DOHH2 (cell line): ENCODE results near the gene CAPN11.

Experiments
- H3F3A ChIP-seq: fragments of 200-600 bp; sonication (generic), shearing (Covaris generic); 2 replicates; pipeline ENCODE4 v1.6.0; 2016; ENCODE audit warnings: antibody characterized with exemption, mild to moderate bottlenecking; ENCODE audit not compliant: control insufficient read depth, insufficient read depth
- H3K27ac ChIP-seq: fragments of 200-600 bp; sonication (generic); 2 replicates; pipeline ENCODE4 v1.5.1; 2014; ENCODE audit warnings: low read depth, mild to moderate bottlenecking, low read length, moderate library complexity
- H3K27me3 ChIP-seq: fragments of 200-600 bp; sonication (generic); 2 replicates; pipeline ENCODE4 v1.6.1; 2014; ENCODE audit warnings: mild to moderate bottlenecking, low read length, mixed read lengths; ENCODE audit not compliant: control insufficient read depth
- H3K36me3 ChIP-seq: fragments of 200-600 bp; sonication (generic); 2 replicates; pipeline ENCODE4 v1.6.1; 2014; ENCODE audit warnings: mild to moderate bottlenecking, low read length, moderate library complexity, mixed read lengths; ENCODE audit not compliant: control insufficient read depth
- H3K4me1 ChIP-seq: fragments of 200-600 bp; sonication (generic); 2 replicates; pipeline ENCODE4 v1.6.1; 2014; ENCODE audit warnings: mild to moderate bottlenecking, low read length, mixed read lengths; ENCODE audit not compliant: control insufficient read depth
- H3K4me2 ChIP-seq: fragments of 200-600 bp; sonication (generic); 2 replicates; pipeline ENCODE4 v1.6.0; 2014; ENCODE audit warnings: mild to moderate bottlenecking, low read length, moderate library complexity
- H3K4me3 ChIP-seq: fragments of 200-600 bp; sonication (generic); 2 replicates; pipeline ENCODE4 v1.5.1; 2014; ENCODE audit warnings: mild to moderate bottlenecking, low read length, mixed read lengths
- H3K79me2 ChIP-seq: fragments of 200-600 bp; sonication (generic); 2 replicates; pipeline ENCODE4 v1.6.1; 2014; ENCODE audit warnings: mild to moderate bottlenecking, low read length, mixed read lengths; ENCODE audit not compliant: control insufficient read depth
- H3K9me2 ChIP-seq: fragments of 200-600 bp; sonication (generic); replicated peaks from 2 replicates; pipeline ENCODE4 v1.6.1; 2014; ENCODE audit warnings: mild to moderate bottlenecking, low read length, mixed read lengths; ENCODE audit not compliant: control insufficient read depth
- H3K9me3 ChIP-seq: fragments of 200-600 bp; sonication (generic); 2 replicates; pipeline ENCODE4 v1.6.1; 2014; ENCODE audit warnings: antibody characterized with exemption, low read length, mixed read lengths; ENCODE audit not compliant: control insufficient read depth, insufficient read depth
- H4K20me1 ChIP-seq: fragments of 200-600 bp; sonication (generic); 2 replicates; pipeline ENCODE4 v1.6.0; 2014; ENCODE audit warnings: low read depth, mild to moderate bottlenecking, antibody characterized with exemption, low read length, moderate library complexity; ENCODE audit not compliant: control insufficient read depth, insufficient read depth
- EZH2phosphoT487 ChIP-seq: fragments of 200-600 bp; sonication (generic); IDR thresholded peaks from 2 replicates; pipeline ENCODE4 v1.6.1; 2017; ENCODE audit warnings: borderline replicate concordance, mild to moderate bottlenecking, antibody characterized with exemption, low read length, moderate library complexity, mixed read lengths
- TF ChIP-seq, protein P1 (sequence below): fragments of 200-600 bp; sonication (generic); IDR thresholded peaks from one replicate; pipeline ENCODE4 v1.5.1; 2014; ENCODE audit warnings: antibody characterized with exemption, mild to moderate bottlenecking, low read depth, low read length; ENCODE audit not compliant: poor library complexity, severe bottlenecking

The CAPN11 gene

DNA sequence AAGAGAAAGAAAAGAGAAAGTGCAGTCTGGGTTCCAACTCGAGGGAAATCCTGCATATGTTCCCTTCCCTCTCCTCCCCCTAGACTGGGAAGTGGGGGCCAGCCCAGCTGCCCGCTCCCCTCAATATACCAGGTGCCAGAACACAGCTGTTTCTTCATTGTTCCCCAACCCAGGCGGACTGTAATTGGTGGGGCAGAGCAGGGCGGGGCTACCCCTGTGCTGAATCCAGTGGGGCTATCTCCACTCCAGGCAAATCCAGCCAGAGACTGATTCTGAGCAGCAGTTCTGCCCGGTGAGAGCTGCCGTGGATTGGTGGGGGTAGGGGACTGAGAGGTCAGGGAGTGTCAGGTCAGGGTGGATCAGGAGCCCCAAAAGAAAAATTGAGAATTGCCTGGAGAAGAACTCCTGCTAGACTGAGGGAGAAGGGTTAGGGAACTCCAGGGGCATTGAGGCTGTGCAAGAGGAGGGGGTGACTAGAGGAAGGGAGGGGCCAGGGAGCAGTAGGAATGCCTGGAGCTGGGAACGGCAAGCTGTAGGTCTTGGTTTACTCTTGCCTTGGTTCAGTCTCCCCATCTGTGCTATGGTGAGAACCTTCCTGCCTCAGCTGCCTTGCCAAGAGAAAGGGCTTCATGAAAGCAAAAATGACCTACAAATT lies 58.2 kb downstream of the CAPN11 start, which contains the start of gene MYMX:
Gene MYMX, plus strand, starts transcription at position 250 of the 655 bp plus-strand sequence. CDS start 546 bp downstream, outside the sequence.
- no peak for TF ChIP-seq EZH2phosphoT487
- TF ChIP-seq, protein P1, sequence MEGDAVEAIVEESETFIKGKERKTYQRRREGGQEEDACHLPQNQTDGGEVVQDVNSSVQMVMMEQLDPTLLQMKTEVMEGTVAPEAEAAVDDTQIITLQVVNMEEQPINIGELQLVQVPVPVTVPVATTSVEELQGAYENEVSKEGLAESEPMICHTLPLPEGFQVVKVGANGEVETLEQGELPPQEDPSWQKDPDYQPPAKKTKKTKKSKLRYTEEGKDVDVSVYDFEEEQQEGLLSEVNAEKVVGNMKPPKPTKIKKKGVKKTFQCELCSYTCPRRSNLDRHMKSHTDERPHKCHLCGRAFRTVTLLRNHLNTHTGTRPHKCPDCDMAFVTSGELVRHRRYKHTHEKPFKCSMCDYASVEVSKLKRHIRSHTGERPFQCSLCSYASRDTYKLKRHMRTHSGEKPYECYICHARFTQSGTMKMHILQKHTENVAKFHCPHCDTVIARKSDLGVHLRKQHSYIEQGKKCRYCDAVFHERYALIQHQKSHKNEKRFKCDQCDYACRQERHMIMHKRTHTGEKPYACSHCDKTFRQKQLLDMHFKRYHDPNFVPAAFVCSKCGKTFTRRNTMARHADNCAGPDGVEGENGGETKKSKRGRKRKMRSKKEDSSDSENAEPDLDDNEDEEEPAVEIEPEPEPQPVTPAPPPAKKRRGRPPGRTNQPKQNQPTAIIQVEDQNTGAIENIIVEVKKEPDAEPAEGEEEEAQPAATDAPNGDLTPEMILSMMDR = no peak
- Histone ChIP-seq H3K36me3 (no peaks in the 10 kb centered on the region), H3K4me2 (no peak within 1 kb of the TSS), H3K4me3 (no peak within 1 kb of the TSS), H3K9me3 (no peaks in the 10 kb centered on the region), H3F3A (peaks cover 22% of the 10 kb centered on the region), H3K9me2 (no peaks in the 10 kb centered on the region), H4K20me1 (no peaks in the 10 kb centered on the region), H3K27me3 (peaks cover 9% of the 10 kb centered on the region; the same call in 1 of the 2 replicates), H3K4me1 (peaks cover 46% of the 10 kb centered on the region), H3K27ac (no peak within 1 kb of the TSS), H3K79me2 (no peaks in the 10 kb centered on the region)

DNA sequence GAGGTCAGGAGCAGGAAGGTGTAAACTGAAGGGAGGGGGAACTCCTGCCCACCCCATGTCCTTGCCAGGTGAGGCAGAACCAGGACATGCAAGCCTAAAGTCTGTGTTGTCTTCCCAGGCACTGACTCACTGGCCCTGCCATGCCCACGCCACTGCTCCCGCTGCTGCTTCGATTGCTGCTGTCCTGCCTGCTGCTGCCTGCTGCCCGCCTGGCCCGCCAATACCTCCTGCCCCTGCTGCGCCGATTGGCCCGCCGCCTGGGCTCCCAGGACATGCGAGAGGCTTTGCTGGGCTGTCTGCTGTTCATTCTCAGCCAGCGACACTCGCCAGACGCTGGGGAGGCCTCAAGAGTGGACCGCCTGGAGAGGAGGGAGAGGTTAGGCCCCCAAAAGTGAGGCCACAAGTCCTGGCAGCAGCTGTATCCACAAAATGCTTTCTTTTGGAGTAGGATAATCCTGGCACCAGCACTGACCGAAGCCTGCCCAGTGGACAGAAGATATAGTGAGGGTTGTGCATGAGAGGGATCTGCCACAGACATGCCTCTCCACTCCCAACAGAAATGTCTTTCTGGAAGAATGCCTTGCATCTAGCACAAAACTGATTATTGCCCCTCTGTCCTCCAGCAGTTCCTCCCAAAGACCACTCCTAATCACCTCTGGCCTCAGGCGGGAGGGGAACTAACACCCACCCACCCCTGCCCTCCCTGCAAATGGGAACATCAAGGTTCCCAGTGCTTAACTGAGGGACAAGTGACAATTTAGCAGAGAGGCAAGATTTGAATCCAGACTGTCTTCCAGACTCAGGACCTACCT lies 58.9 kb downstream of the CAPN11 start:
- Histone ChIP-seq H3F3A (peaks cover 22% of the 10 kb centered on the region), H4K20me1 (no peaks in the 10 kb centered on the region), H3K27me3 (peaks cover 7% of the 10 kb centered on the region; the same call in 1 of the 2 replicates), H3K4me3 (peak overlapping the region; percentile 74; the same call in 1 of the 2 replicates), H3K4me1 (peaks cover 52% of the 10 kb centered on the region), H3K79me2 (no peaks in the 10 kb centered on the region), H3K9me2 (no peaks in the 10 kb centered on the region), H3K9me3 (no peaks in the 10 kb centered on the region), H3K36me3 (no peaks in the 10 kb centered on the region), H3K27ac (peak overlapping the region; percentile 83), H3K4me2 (peak overlapping the region; percentile 99)
- TF ChIP-seq EZH2phosphoT487 = no peak
- TF ChIP-seq, protein P1 = no peak

DNA sequence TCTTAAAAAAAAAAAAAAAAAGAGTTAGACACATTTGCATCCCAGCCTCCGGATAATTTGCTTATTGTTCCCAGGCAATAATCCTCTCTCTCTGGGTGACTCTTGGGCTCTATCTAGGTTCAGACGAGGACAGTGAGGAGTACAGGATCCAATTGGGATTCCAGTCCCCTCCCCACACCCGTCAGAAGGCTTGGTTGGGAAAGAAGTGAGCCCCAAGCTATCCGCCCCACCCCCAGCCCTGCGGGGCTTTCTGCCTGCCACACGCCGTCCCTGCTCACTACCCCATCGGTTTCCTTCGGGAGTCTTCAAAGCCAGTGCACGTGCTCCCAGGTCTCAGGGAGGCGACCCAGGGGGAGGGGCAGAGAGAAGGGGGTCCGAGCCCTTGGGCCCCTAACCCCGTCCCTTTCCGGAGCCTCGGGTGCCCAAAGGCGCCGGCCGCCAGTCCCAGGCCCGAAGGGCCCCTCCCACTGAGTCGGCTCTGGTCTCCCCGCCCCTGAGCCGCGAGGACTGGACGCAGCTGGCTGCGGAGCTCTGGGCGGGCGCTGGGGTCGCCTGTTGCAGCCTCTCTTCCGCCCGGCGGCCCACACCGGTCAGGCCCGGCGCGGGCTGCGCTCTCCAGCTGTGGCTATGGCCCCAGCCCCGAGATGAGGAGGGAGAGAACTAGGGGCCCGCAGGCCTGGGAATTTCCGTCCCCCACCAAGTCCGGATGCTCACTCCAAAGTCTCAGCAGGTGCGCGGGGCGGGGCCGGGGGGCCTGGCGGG lies 60.6 kb downstream of the CAPN11 start:
- H3K27me3 ChIP-seq = peaks cover 3% of the 10 kb centered on the region; the same call in 1 of the 2 replicates
- H3K9me3 ChIP-seq = no peaks in the 10 kb centered on the region
- peak overlapping the region; percentile 74 for H3K4me3 ChIP-seq

More for the DNA sequence above, 60.6 kb downstream of the CAPN11 start:
- Histone ChIP-seq H3K9me2 (no peaks in the 10 kb centered on the region), H3K27ac (peak overlapping the region; percentile 83), H4K20me1 (no peaks in the 10 kb centered on the region), H3K4me1 (peaks cover 60% of the 10 kb centered on the region), H3K79me2 (peaks cover 7% of the 10 kb centered on the region), H3F3A (peaks cover 22% of the 10 kb centered on the region), H3K36me3 (peaks cover 2% of the 10 kb centered on the region; the same call in 1 of the 2 replicates), H3K4me2 (peak overlapping the region; percentile 99)
- TF ChIP-seq, protein P1 = no peak
- no peak for TF ChIP-seq EZH2phosphoT487
